Measurements from ENCODE around the gene NR1H4.

GRCh38 chr12:100491104-100491503, 17.4 kb downstream of the NR1H4 start:
- TF ChIP-seq CTCF (IDR thresholded peaks at IDR 0.05), result no peak
- TF ChIP-seq POLR2A (IDR thresholded peaks at IDR 0.05), result no peak
